HCT116 (cell line): Measurements from ENCODE around the gene FES. TPM values are rescaled to one million over a fixed set of nuclear protein-coding genes. Genes with fewer than 3 reads are reported as not detected.
A peak's percentile ranks its signal among the peaks of the same experiment; 100 is the strongest.

Experiments
- ATAC-seq: fragments of 200-7000 bp; cut with Tn5 transposase; 2 replicates; pipeline ENCODE4 v1.9.1; 2020; ENCODE audit warnings: mild to moderate bottlenecking, moderate library complexity
- BruUV-seq: library from RNA; stranded (reverse); fragments of 400-500 nt; replicated peaks from 2 replicates; lab custom pipeline; 2021; lab: Mats Ljungman, UMichigan
- CTCF ChIA-PET: fragments of 300-600 bp; sonication (Branson Sonifier 250); formaldehyde crosslinking; loops from one replicate; lab custom pipeline; 2021; ENCODE audit warnings: antibody characterized with exemption; lab: Charles Lee
- POLR2A ChIA-PET: fragments of 300-600, 350-600 bp; sonication (Branson Sonifier 250); formaldehyde crosslinking; loops from one replicate; lab custom pipeline; 2021; ENCODE audit warnings: antibody characterized with exemption; lab: Charles Lee
- RAD21 ChIA-PET, 2 experiments: fragments of 300-600 bp; sonication (Branson Sonifier 250); formaldehyde crosslinking; loops; one replicate each; lab custom pipeline; 2023; ENCODE audit warnings: low total read pairs in 2 of 2; ENCODE audit not compliant: uncharacterized antibody in 2 of 2, unreplicated experiment in 2 of 2, low non-redundant PET in 1 of 2; lab: Charles Lee
- DNase-seq: peaks from one replicate; pipeline ENCODE4 v3.0.0-alpha.2; 2010; ENCODE audit warnings: low read depth, low spot score
- H2AFZ ChIP-seq: fragments of 200-600 bp; shearing (Covaris generic), sonication (generic); 2 replicates; pipeline ENCODE4 v1.6.1; 2017; ENCODE audit warnings: low read depth, mixed run types, mixed read lengths, antibody characterized with exemption, low read length; ENCODE audit not compliant: poor library complexity, severe bottlenecking
- H3K27ac ChIP-seq: 2 replicates; pipeline ENCODE4 v1.5.1; 2012; ENCODE audit warnings: low read depth, low read length
- H3K27me3 ChIP-seq: fragments of 200-600 bp; sonication (generic); 2 replicates; pipeline ENCODE4 v1.6.1; 2016; ENCODE audit warnings: mixed run types, low read length, mixed read lengths; ENCODE audit not compliant: insufficient read depth
- H3K36me3 ChIP-seq, 2 experiments: fragments of 200-500 bp in 1 of 2; fragments of 200-600 bp in 1 of 2; sonication (Bioruptor generic) in 1 of 2; sonication (generic) in 1 of 2; 2 replicates each; pipeline versions ENCODE4 v1.5.1 to v1.6.1; 2014 to 2016; ENCODE audit warnings: low read length in 2 of 2, inconsistent platforms in 1 of 2, mixed read lengths in 1 of 2, mixed run types in 1 of 2; ENCODE audit not compliant: insufficient read depth in 2 of 2, control insufficient read depth in 1 of 2
- H3K4me1 ChIP-seq, 2 experiments: fragments of 200-600 bp in 1 of 2; sonication (generic) in 1 of 2; 2 replicates each; pipeline versions ENCODE4 v1.5.1 to v1.6.1; 2012 to 2017; ENCODE audit warnings: low read length in 2 of 2, inconsistent platforms in 1 of 2, mild to moderate bottlenecking in 1 of 2, mixed read lengths in 1 of 2, mixed run types in 1 of 2, moderate library complexity in 1 of 2; ENCODE audit not compliant: insufficient read depth in 2 of 2, control insufficient read depth in 1 of 2
- H3K4me2 ChIP-seq: fragments of 200-600 bp; sonication (generic); 2 replicates; pipeline ENCODE4 v1.6.1; 2017; ENCODE audit warnings: mixed run types, low read length, mixed read lengths
- H3K4me3 ChIP-seq, 2 experiments: fragments of 200-600 bp in 1 of 2; sonication (generic) in 1 of 2; replicated peaks in 1 of 2; 2 replicates each; pipeline ENCODE4 v1.5.1; 2011 to 2016; ENCODE audit warnings: low read length in 2 of 2, control low read depth in 1 of 2, low read depth in 1 of 2, mild to moderate bottlenecking in 1 of 2, mixed read lengths in 1 of 2, mixed run types in 1 of 2
- H3K79me2 ChIP-seq: fragments of 200-600 bp; sonication (generic); 2 replicates; pipeline ENCODE4 v1.6.1; 2017; ENCODE audit warnings: mild to moderate bottlenecking, mixed run types, low read length, moderate library complexity, mixed read lengths; ENCODE audit not compliant: insufficient read depth
- H3K9ac ChIP-seq: fragments of 200-600 bp; sonication (generic); 2 replicates; pipeline ENCODE4 v1.6.1; 2016; ENCODE audit warnings: low read length, mixed read lengths
- H3K9me2 ChIP-seq: fragments of 200-600 bp; sonication (generic), shearing (Covaris generic); 2 replicates; pipeline ENCODE4 v1.6.1; 2017; ENCODE audit warnings: mixed run types, mild to moderate bottlenecking, moderate library complexity; ENCODE audit not compliant: insufficient read depth
- H3K9me3 ChIP-seq, 2 experiments: fragments of 200-500 bp in 1 of 2; fragments of 200-600 bp in 1 of 2; sonication (Bioruptor generic) in 1 of 2; sonication (generic) in 1 of 2; 2 replicates each; pipeline ENCODE4 v1.6.1; 2014 to 2017; ENCODE audit warnings: low read length in 2 of 2, mixed read lengths in 2 of 2, inconsistent platforms in 1 of 2, low read depth in 1 of 2, mild to moderate bottlenecking in 1 of 2, mixed run types in 1 of 2, moderate library complexity in 1 of 2; ENCODE audit not compliant: control insufficient read depth in 1 of 2, insufficient read depth in 1 of 2
- H4K20me1 ChIP-seq: fragments of 200-600 bp; sonication (generic), shearing (Covaris generic); 2 replicates; pipeline ENCODE4 v1.6.1; 2017; ENCODE audit warnings: mixed run types, mild to moderate bottlenecking, moderate library complexity; ENCODE audit not compliant: insufficient read depth
- ATF3 ChIP-seq: IDR thresholded peaks from 2 replicates; pipeline ENCODE4 v1.6.1; 2012
- CBX3 ChIP-seq: IDR thresholded peaks from 2 replicates; pipeline ENCODE4 v1.6.1; 2012; ENCODE audit warnings: low read depth
- CEBPB ChIP-seq: IDR thresholded peaks from 2 replicates; pipeline ENCODE4 v1.6.1; 2012; ENCODE audit warnings: low read depth
- ELF1 ChIP-seq: IDR thresholded peaks from 2 replicates; pipeline ENCODE4 v1.6.1; 2012; ENCODE audit warnings: low read depth, borderline replicate concordance
- FOSL1 ChIP-seq: IDR thresholded peaks from 2 replicates; pipeline ENCODE4 v1.6.1; 2012; ENCODE audit warnings: low read depth
- MAX ChIP-seq: IDR thresholded peaks from 2 replicates; pipeline ENCODE4 v1.6.1; 2012
- POLR2A ChIP-seq: IDR thresholded peaks from 2 replicates; pipeline ENCODE4 v1.7.0; 2011; ENCODE audit warnings: borderline replicate concordance; ENCODE audit not compliant: insufficient read depth, insufficient read length; ENCODE audit errors: extremely low read depth
- POLR2AphosphoS5 ChIP-seq: IDR thresholded peaks from 2 replicates; pipeline ENCODE4 v1.6.1; 2011; ENCODE audit warnings: mild to moderate bottlenecking, low read depth, low read length, moderate library complexity
- SIN3A ChIP-seq: IDR thresholded peaks from 2 replicates; pipeline ENCODE4 v1.6.1; 2012; ENCODE audit warnings: low read depth
- YY1 ChIP-seq: IDR thresholded peaks from 2 replicates; pipeline ENCODE4 v1.6.1; 2011; ENCODE audit warnings: low read length, low read depth, moderate library complexity, mild to moderate bottlenecking; ENCODE audit not compliant: insufficient replicate concordance; ENCODE audit errors: extremely low read depth
- ZBTB33 ChIP-seq: IDR thresholded peaks from 2 replicates; pipeline ENCODE4 v1.6.1; 2011; ENCODE audit warnings: mild to moderate bottlenecking, low read length, moderate library complexity; ENCODE audit not compliant: insufficient replicate concordance; ENCODE audit errors: extremely low read depth
- ZNF274 ChIP-seq: fragments of 200-500 bp; sonication (Bioruptor generic); IDR thresholded peaks from 2 replicates; pipeline ENCODE4 v1.6.1; 2014; ENCODE audit warnings: mild to moderate bottlenecking, low read depth, low read length, inconsistent platforms
- intact Hi-C: fragments of 100-400 bp; cut with micrococcal nuclease; formaldehyde crosslinking; loops from 2 replicates; pipeline ENCODE4 v1.10.0; 2022
- total RNA-seq: library from RNA; stranded (reverse); gene quantifications from one replicate; pipeline ENCODE4 v1.2.1, GENCODE V29; 2021; ENCODE audit not compliant: unreplicated experiment
- TF ChIP-seq, protein P1 (sequence below): IDR thresholded peaks from 2 replicates; pipeline ENCODE4 v1.6.1; 2012; ENCODE audit warnings: low read depth

FES gene
- total RNA-seq, 1 experiment from 2014 or later: 5.3 TPM

- peak; percentile 86 for TF ChIP-seq POLR2AphosphoS5
- TF ChIP-seq ZNF274: no peak
- no peak for TF ChIP-seq ATF3
- TF ChIP-seq POLR2A: peak; percentile 56
- TF ChIP-seq ELF1: no peak
- TF ChIP-seq CEBPB: no peak
Observed at GRCh38 chr15:90931828-90932659, 47.7 kb downstream of the FES start, which contains the start of gene HDDC3 (continued).

DNA sequence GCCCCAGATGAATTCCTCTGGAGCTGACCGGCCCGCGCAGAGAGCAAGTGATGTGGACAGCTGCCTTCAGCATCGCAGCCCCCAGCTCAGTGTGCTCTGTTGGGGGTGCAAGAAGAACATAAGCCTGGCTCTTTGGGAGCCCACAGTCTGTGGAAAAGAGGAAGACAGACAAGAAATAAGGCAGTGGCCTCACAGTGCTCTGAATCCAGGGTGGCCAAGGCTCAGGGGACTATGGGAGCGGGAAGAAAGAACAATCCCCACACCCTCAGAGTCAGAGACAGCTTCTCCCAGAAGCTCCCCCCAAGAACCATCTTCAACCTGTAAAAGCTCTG, 48.3 kb downstream of the FES start:
- TF ChIP-seq MAX (no peak), CBX3 (no peak), ZBTB33 (no peak), ATF3 (no peak), YY1 (no peak), FOSL1 (no peak), SIN3A (no peak)
- TF ChIP-seq, protein P1, sequence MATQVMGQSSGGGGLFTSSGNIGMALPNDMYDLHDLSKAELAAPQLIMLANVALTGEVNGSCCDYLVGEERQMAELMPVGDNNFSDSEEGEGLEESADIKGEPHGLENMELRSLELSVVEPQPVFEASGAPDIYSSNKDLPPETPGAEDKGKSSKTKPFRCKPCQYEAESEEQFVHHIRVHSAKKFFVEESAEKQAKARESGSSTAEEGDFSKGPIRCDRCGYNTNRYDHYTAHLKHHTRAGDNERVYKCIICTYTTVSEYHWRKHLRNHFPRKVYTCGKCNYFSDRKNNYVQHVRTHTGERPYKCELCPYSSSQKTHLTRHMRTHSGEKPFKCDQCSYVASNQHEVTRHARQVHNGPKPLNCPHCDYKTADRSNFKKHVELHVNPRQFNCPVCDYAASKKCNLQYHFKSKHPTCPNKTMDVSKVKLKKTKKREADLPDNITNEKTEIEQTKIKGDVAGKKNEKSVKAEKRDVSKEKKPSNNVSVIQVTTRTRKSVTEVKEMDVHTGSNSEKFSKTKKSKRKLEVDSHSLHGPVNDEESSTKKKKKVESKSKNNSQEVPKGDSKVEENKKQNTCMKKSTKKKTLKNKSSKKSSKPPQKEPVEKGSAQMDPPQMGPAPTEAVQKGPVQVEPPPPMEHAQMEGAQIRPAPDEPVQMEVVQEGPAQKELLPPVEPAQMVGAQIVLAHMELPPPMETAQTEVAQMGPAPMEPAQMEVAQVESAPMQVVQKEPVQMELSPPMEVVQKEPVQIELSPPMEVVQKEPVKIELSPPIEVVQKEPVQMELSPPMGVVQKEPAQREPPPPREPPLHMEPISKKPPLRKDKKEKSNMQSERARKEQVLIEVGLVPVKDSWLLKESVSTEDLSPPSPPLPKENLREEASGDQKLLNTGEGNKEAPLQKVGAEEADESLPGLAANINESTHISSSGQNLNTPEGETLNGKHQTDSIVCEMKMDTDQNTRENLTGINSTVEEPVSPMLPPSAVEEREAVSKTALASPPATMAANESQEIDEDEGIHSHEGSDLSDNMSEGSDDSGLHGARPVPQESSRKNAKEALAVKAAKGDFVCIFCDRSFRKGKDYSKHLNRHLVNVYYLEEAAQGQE: no peak
- H3K9me2 ChIP-seq: no peaks in the 10 kb centered on the region
- no peaks in the 10 kb centered on the region for H4K20me1 ChIP-seq
- H3K4me1 ChIP-seq: peaks cover 20 to 53% of the 10 kb centered on the region in 2 experiments; a peak in 3 of 4 replicates
- intact Hi-C loops: loop anchor here (1.0 to 5.0 kb wide), 3 partner anchors 100 to 639 kb away; no protein-coding TSS in a partner anchor
- ChIA-PET RAD21 (interaction anchor here in 1 of 2 experiments (1.1 kb wide), 1 partner anchor 22 kb away, joined by 3 read pairs; the partner anchor contains the start of gene RCCD1), CTCF (interaction anchor here (0.8 to 6.9 kb wide), 20 partner anchors 9 to 639 kb away, joined by 3 to 70 read pairs (median 7); partner anchors contain the start of genes MAN2A2, PRC1 and RCCD1), POLR2A (interaction anchor here (0.6 to 2.4 kb wide), 6 partner anchors 22 to 577 kb away, joined by 3 to 7 read pairs (median 4); partner anchors contain the start of genes MAN2A2 and RCCD1)
- BruUV-seq: no TSS peak
- peak overlapping the region; percentile 78; the same call in 1 of the 2 replicates for H3K27ac ChIP-seq
- peak overlapping the region; percentile 67 for H3K9ac ChIP-seq
- peak overlapping the region; percentile 99 for H3K4me2 ChIP-seq
- ATAC-seq: no peak
- DNase-seq: no peak
- H2AFZ ChIP-seq: peak overlapping the region; percentile 63
- H3K79me2 ChIP-seq: peaks cover 22% of the 10 kb centered on the region; the same call in 1 of the 2 replicates
- no peaks in the 10 kb centered on the region for H3K27me3 ChIP-seq
- no peaks in the 10 kb centered on the region for H3K9me3 ChIP-seq
- H3K4me3 ChIP-seq: peak overlapping the region; percentile 92 to 93
- H3K36me3 ChIP-seq: no peaks in the 10 kb centered on the region; a peak in 1 of 4 replicates
